ENCODE data around the gene ABCC8. TPM values are rescaled to one million over a fixed set of nuclear protein-coding genes. Genes with fewer than 3 reads are reported as not detected.

The ABCC8 gene
- polyA plus RNA-seq, 2 of the 4 experiments (the other 2 are of a cell fraction) = 1.1 to 2.0 TPM

GRCh38 chr11:17443926-17444690, 32.5 kb downstream of the ABCC8 start:
- POLR2A ChIA-PET = interaction anchor here (0.5 kb wide), 1 partner anchor 235 kb away, joined by 7 read pairs; no protein-coding TSS in a partner anchor
- H3K4me2 ChIP-seq = no peak overlapping the region
- no peak overlapping the region for H3K4me3 ChIP-seq
- CTCF ChIA-PET = interaction anchor here (0.6 to 1.0 kb wide), 3 partner anchors 11 to 1206 kb away, joined by 3 read pairs; no protein-coding TSS in a partner anchor
- 76% methylated on average over 2 of the region's 2 CpGs for WGBS (ENCODE audit: missing lambda C conversion rate)
- ATAC-seq = no peak
- no peak for DNase-seq (ENCODE audit: low read depth in 1 of 2, low spot score in 1 of 2)
- TF ChIP-seq ATOH8 (CRISPR knock-in tag; IDR thresholded peaks at IDR 0.05; ENCODE audit: low read depth) (no peak), CBX2 (IDR thresholded peaks at IDR 0.05; ENCODE audit: borderline replicate concordance, low read depth) (no peak), HES2 (IDR thresholded peaks at IDR 0.05) (no peak), HMGXB4 (CRISPR knock-in tag; IDR thresholded peaks at IDR 0.05; ENCODE audit: borderline replicate concordance) (no peak), BCL3 (IDR thresholded peaks at IDR 0.05) (no peak), ZNF302 (CRISPR knock-in tag; IDR thresholded peaks at IDR 0.05) (no peak), JUN (IDR thresholded peaks at IDR 0.05) (no peak), TFCP2L1 (CRISPR knock-in tag; IDR thresholded peaks at IDR 0.05) (no peak), KDM1A (IDR thresholded peaks at IDR 0.05; ENCODE audit: low read depth) (no peak), MAFK (IDR thresholded peaks at IDR 0.05; ENCODE audit: partially characterized antibody) (no peak), HEYL (CRISPR knock-in tag; IDR thresholded peaks at IDR 0.05) (no peak), MAX (IDR thresholded peaks at IDR 0.05) (no peak), POLR2AphosphoS2 (conservative IDR thresholded peaks at IDR 0.05; ENCODE audit: low read length) (no peak), RCOR1 (IDR thresholded peaks at IDR 0.05; ENCODE audit: low read depth, low read length) (no peak), FOXS1 (CRISPR knock-in tag; IDR thresholded peaks at IDR 0.05) (no peak)
- no peak for FAIRE-seq
- H3K27ac ChIP-seq = no peak overlapping the region
- H3K4me1 ChIP-seq = peaks cover 17% of the 10 kb centered on the region
- H3K9me3 ChIP-seq = peaks cover 3% of the 10 kb centered on the region; the same call in 1 of the 3 replicates

GRCh38 chr11:17443423-17443822, 33.2 kb downstream of the ABCC8 start:
- ChIA-PET POLR2A (no interaction called here), CTCF (no interaction called here)
- Histone ChIP-seq H3K27ac (no peak overlapping the region), H3K4me3 (no peak overlapping the region), H3K4me2 (no peak overlapping the region), H3K4me1 (peaks cover 22% of the 10 kb centered on the region), H3K9me3 (peaks cover 3% of the 10 kb centered on the region; the same call in 1 of the 3 replicates)
- TF ChIP-seq USF2 (IDR thresholded peaks at IDR 0.05) (no peak), CEBPB (IDR thresholded peaks at IDR 0.05) (0 out of 4 replicates have a peak, but pooled peaks of 1 of the 2 experiments have one; percentile 29), MAX (IDR thresholded peaks at IDR 0.05) (no peak)
- DNase-seq (ENCODE audit: low read depth in 1 of 2, low spot score in 1 of 2) (no peak), ATAC-seq (no peak), FAIRE-seq (no peak)
- WGBS (ENCODE audit: missing lambda C conversion rate) = 78% methylated on average over 2 of the region's 2 CpGs

Data from A549 (cell line).